Stimulated activated CD4-positive, alpha-beta T cell treated with anti-CD3 and anti-CD28 coated beads, Interleukin-4, amount 100 ng/mL, for 24 hours (primary cell): ENCODE measurements around the gene MPIG6B.
A peak's percentile ranks its signal among the peaks of the same experiment; 100 is the strongest.

Source experiments
- DNase-seq: peaks from one replicate; pipeline ENCODE4 v3.0.0-alpha.2; 2020

MPIG6B gene

DNA sequence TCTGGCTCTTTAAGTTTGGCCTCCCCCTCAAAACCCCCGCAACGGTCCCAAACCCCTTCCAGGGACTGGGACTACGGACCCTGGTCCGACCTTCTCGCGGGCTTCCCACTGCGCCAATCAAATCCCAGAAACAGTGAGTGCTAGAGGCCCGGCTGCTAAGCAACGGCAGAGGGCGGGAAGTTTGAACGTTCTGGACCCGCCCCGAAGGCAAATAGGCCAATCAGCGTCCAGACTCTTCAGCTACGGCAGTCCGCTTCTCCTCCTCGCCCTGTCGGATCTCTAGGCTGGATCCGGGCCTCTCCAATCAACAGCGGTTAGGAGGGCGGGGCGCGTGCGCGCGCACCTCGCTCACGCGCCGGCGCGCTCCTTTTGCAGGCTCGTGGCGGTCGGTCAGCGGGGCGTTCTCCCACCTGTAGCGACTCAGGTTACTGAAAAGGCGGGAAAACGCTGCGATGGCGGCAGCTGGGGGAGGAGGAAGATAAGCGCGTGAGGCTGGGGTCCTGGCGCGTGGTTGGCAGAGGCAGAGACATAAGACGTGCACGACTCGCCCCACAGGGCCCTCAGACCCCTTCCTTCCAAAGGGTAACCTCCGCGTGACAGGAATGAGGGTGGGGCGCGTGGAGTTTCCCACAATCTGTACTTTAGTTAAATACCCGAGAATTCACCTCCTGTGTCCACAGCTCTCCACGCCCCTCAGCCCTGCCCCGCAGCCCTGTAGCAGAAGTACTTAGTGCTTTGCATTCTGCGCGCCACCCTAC is 16.6 kb downstream of the MPIG6B start, which contains the start of gene MSH5:
MSH5 (plus strand) TSS at position 367 of the 758 bp plus-strand sequence. CDS start 462 bp downstream, outside the sequence.
- DNase-seq: peak; percentile 97

DNA sequence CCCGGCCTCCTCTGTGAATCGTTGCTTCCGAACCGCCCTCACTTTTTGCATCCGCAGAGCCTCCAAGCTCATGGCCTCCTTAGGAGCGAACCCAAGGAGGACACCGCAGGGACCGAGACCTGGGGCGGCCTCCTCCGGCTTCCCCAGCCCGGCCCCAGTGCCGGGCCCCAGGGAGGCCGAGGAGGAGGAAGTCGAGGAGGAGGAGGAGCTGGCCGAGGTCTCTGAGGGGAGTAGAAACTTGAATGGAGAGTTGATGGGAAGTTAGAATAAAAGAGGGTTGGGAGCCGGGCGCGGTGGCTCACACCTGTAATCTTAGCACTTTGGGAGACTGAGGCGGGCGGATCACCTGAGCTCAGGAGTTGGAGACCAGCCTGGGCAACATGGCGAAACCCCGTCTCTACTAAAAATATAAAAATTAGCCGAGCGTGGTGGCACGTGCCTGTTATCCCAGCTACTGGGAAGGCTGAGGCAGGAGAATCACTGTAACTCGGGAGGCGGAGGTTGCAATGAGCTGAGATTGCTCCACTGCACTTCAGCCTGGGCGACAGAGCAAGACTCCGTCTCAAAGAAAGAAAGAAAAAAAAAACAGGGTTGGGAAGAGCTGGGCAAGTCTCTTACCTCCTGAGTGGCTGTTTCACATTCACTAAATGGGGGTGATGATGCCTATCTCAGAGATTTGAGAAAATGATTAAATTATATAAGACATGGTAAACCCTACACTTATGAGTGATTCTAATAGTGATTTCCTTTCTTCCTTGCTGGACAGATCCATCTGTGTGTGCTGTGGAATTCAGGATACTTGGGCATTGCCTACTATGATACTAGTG is 17.4 kb downstream of the MPIG6B start:
- no peak for DNase-seq

DNA sequence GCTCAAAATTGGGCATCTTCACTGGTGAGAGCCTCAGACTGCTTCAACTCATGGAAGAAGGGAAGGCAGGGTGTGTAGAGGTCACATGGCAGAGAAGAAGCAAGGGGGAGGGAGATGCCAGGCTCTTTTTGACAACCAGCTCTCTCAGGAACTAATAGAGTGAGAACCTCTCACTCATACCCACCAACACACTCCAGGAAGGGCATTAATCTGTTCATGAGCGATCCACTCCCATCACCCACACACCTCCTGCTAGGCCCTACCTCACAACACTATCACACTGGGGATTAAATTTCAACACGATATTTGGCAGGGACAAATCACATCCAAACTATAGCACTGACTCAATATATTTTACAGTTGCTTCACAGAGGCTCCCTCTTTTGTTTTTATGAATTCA is 18.6 kb downstream of the MPIG6B start:
- no peak for DNase-seq

DNA sequence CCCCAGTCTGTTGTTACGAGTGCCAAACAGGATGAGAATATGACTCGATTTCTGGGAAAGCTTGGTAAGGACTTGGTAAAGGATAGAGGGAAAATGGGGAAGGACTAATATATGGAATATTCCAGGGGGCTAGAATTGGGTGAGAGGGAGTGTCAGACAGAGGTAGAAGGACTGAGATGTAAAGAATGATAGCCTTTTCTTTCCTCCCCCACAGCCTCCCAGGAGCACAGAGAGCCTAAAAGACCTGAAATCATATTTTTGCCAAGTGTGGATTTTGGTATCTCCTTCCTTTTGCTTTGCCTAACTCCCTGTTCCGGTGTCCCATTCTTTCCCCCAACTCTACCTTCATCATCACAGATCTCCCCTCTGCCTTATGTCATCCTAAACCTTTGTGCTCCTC is 19.7 kb downstream of the MPIG6B start:
- DNase-seq: no peak

DNA sequence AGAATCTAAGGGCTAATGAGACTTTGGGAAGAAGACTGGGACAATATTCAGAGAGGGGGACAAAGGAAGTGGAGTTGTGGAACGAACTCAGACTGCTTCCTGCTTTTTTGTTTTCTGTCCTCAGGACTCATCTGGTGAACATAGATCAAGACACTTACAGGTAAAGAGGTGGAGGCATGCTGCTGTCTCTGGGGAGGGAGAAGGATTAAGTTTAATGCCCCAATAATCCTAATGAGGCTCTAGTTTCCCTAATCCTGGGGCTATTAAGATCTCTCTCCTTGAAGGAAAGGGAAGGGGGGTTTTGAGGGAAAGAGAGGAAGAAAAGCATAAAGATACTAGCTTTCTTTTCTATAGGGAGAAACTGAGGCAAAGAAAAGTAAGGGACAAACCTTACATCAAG is 21.2 kb downstream of the MPIG6B start:
- no peak for DNase-seq

DNA sequence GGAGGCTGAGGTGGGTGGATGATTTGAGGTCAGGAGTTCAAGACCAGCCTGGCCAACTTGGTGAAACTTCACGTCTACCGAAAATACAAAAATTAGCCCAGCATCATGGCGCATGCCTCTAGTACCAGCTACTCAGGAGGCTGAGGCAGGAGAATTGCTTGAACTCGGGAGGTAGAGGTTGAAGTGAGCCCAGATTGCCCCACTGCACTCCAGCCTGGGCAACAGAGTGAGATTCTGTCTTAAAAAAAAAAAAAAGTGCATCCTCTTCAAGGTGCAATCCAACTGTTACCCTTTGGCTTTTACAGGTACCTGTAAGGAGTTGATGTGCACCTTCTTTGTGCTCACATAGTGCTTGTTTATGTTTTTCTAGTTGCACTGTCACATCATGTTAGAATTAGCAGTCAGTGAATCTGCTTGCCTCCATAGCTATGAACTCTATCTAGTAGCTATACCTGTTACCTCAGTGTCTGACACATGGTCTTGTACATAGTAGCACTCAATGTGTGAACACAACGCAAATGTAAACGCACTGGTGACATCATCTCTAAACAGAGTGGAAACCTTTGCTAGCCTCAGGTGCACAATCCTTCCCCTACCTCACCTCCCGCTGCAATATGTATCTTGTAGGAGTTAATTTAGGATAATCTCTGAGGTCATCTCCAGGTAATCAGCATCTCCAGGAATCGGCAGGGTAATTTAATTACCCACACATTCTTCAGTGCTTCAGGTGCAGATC is 26.3 kb downstream of the MPIG6B start:
- DNase-seq: no peak

DNA sequence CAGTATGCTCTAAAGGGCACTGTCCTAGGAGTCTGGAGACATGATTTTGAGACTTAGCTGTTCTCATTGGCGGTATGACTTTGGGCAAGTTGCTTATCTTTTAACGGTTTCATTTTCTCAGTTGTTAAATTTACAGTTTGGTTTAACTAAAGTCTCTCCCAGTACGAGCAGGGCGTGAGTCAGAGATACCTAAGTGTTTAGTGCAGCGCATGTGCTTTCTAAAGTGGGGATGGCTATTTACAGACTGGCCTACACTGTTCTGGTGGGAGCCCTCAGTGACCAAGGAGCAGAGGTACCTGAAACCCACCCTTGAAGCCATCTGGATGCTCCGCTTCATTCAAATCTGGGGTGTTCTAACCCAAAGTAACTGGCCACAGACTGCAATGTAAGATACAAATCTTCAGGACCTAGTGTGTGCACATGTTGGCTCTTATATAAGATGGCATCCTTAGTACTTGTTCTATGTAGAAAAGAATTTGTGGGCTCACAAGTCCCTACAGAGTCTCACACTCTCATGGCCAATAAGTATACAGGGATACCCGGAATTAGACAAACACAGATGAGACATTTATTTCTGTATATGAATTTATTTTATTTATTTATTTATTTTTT is 27.3 kb downstream of the MPIG6B start:
- no peak for DNase-seq

DNA sequence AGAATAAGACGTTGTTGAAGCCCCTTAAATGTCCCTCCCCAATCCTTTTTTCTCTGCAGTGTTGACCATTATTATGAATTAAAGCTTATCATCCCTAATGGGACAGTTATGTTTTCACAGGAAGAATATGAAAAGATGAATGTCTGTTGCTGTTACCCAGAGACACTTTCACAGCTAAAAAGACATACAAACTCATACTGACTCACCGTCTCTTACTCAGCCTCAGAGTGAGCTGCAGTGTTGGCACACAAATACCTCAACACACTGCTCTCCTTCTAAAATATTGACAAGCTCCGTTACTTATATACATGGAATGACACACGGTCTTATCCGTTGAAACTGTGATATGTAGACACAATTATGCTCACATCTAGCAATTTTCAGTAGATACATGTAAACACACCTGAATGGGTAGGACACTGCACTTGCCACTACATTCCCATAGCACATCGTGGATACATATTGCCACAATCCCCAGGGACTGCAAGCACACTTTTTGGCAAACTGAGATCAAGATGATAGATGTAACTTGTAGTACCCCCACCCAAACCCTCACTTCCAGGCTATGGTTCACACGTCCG is 29.7 kb downstream of the MPIG6B start:
- no peak for DNase-seq

DNA sequence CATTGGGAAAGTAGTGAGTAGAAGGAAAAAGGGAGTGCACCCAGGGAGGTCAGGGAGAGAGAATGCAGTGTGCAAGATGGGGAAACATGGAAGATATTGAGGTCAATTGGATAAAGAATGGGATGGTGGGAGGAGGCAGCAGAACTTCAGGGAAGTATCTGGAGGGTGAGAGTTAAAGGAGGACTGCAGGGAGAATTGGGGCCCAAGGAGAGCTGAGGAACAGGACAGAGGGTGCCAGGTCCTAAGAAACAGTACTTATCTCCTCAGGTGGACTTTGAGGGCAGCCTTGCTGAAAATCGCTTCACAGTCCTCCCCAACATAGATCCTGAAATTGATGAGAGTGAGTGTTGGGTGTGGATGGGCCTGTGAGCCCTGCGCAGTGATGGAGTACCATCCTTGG is 35.1 kb downstream of the MPIG6B start:
- no peak for DNase-seq

DNA sequence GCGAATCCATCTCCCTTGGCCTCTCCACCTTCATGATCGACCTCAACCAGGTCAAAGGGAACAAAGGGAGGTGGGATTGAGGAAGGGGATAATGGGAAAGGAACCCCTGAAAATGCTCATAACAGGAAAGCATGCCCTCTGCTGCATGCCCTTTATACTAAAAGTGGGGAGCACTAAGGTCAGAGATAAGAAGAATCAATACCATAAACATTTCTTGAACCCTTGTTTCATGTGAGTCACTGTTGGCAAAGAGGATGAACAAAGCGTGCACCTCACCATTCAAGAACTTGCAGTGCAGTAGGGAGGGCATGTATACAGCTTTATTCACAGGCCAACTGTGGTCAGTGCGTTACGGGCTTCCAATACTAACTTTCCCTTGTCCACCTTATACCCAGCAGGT is 37.6 kb downstream of the MPIG6B start:
- no peak for DNase-seq

DNA sequence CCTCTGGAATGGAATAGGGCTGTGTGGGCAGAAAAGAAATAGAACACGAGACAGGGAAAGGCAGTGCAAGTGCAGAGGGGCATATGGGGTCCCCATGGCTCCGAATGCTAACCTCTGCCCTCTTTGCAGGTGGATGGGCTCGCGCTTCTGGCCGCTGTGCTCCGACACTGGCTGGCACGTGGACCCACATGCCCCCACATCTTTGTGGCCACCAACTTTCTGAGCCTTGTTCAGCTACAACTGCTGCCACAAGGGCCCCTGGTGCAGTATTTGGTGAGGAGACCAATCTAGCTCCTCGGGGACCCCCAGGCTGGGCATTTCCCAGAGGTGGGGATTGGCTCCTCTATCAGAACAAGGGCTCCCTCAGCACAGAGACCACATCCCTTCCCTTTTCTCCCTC is 38.2 kb downstream of the MPIG6B start:
- no peak for DNase-seq

DNA sequence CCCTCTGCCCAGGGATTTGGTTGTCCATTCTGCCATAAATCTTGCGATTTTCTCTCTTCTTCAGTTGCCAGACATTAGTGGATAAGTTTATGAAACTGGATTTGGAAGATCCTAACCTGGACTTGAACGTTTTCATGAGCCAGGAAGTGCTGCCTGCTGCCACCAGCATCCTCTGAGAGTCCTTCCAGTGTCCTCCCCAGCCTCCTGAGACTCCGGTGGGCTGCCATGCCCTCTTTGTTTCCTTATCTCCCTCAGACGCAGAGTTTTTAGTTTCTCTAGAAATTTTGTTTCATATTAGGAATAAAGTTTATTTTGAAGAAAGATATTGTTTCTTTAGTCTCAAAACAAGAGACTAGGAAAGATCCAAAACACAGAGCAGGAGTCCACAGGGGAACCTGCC is 39.2 kb downstream of the MPIG6B start, which contains the start of gene SAPCD1:
SAPCD1 (plus strand) TSS at position 301 of the 400 bp plus-strand sequence. CDS start 399 bp downstream, outside the sequence.
- DNase-seq: no peak

DNA sequence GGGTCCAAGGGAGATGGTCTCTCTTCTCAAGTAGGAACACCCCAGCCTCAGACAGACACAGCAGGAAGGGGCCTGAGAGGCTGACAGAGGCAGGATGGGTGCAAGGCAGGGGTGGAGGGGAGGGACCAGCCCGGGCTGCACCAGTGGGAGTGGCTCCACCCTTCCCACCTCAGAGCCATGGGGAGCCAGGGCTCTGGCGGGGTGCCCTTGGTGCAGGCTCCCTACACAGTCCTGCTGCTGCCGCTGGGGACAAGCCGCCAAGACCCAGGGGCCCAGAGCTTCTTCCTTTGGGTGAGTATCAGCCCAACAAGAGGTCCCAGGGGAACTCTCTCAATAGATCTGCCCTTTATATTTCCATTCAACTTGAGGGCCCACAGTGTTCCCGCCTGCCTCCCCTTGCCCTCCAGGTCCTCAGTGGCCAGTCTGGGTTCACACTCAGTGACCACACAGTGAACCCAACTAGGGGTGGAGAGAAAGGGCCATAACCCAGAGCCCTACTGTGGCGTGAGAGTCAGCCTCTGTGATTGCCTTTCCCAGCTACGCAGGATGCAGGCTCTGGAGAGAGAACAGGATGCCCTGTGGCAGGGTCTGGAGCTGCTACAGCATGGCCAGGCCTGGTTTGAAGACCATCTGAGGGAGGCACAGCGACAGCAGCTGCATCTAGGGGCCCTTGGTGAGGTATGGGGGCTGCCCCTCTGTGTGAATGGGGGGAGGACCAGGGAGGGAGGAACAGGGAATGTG is 39.9 kb downstream of the MPIG6B start:
- no peak for DNase-seq

DNA sequence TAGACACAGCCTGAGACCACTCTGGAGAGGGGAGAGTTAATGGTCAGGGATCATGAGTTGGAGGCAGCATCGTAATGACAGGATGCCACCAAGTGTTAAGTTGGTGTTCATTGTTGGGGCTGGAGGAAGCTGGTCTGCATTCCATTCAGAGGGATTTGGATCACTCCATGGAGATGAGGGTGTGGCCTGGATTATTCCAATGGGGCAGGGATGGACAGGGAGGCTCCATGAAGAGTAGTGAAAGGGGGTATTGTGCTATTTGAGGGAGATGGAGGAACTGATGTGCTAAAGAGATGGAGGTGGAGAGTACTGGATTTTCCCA is 40.4 kb downstream of the MPIG6B start:
- no peak for DNase-seq

DNA sequence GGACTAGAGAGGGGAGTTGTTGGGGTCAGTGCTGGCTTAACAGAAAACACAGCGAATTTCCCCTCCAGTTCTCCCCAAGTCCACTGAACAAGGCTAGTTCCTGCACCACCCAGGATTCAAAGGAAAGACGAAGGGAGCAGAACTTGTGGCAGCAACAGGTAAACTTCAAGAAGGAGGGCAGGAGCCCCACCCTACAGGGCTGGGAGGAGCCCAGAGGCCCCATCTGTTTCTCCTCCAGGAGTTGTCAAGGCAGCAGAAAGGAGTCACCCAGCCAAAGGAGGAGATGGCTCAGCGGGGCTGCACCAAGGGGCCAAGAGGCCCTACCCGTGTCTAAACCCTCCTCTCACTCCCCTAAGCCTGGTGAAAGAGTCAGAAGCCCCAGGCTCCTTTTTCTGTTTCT is 41.0 kb downstream of the MPIG6B start:
- no peak for DNase-seq

DNA sequence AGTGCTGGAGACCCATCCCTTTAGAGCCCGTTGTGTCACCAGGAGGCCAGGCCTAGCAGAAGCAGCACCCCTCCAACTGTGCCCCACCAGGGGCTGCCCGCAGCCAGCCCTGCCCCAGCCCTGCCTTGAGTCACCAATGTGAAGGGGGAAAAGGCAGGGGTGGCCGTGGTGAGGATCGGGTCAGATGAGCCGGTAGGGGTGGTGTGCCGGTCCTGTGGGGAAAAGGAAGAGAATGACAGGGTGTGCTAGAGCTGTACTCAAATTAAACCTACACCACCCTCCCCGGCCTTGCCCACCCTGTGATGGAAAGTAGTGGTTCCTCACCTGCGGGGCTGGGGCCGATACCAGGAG is 42.4 kb downstream of the MPIG6B start:
- no peak for DNase-seq

DNA sequence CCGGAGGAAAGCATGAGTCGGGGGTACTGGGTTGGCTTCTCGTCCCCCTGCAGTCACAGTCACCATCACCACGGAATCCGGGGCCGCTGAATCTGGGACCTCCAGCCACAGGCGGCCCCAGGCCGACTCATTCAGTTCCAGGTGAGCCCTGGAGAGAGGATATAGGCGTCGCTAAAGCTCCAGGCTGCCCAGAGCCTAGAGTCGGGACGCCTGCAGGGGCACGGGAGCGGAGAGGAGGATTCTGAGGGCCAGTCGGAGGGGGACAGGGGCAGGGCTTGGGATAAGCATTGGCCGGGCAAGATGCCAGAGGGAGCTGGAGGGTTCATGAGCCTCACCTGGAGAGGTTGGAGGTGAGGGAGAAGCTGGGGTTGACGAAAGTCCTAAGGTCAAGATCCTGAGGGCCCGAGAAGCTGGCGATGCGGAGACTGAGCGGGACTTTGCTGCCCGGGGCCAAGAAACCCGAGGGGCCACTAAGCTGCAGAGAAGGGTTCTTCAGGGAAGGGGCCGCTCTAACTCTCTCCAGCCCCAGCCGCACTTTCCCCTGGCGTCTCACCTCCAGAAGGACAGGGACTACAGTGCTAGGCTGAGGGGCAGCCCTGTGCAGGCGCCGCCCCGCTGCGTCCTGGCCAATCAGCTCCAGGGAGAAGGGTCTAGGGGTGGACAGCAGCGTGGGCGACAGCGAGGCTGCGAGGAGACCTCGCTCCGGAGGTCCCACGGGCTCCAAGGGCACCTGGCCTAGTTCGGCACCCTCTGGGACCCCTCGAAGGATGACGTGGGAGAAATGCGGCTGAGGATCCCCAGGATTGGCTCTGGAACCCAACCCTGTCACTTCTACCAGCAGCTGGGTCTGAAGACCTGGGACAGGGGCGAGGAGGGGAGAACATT is 43.0 kb downstream of the MPIG6B start:
- no peak for DNase-seq

DNA sequence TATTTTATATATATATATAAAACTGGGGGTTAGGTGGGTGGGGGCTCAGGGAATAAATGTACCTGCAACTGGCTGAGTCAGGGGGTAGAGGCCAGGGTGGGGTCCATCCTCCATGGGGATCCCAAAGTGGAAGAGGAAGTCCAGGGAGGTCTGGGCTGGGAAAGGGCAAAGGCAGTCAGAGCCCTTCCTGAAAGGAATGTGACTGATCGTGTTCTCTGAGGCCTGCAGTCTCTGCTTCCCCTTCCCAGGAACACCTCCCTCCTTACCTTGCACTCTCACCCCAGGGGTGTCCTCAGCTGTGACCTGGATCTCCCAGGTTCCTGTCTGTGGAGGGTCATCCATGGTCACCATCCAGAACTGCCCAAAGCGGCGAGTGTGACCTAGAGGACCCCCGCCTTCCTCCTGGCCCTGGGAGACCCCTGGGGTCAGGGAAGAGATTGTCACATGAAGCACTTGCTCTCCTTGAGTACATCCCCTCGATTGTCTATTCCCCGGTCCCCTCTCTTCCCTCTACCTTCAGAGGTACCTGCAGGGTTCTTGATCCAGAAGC is 44.0 kb downstream of the MPIG6B start:
- no peak for DNase-seq

DNA sequence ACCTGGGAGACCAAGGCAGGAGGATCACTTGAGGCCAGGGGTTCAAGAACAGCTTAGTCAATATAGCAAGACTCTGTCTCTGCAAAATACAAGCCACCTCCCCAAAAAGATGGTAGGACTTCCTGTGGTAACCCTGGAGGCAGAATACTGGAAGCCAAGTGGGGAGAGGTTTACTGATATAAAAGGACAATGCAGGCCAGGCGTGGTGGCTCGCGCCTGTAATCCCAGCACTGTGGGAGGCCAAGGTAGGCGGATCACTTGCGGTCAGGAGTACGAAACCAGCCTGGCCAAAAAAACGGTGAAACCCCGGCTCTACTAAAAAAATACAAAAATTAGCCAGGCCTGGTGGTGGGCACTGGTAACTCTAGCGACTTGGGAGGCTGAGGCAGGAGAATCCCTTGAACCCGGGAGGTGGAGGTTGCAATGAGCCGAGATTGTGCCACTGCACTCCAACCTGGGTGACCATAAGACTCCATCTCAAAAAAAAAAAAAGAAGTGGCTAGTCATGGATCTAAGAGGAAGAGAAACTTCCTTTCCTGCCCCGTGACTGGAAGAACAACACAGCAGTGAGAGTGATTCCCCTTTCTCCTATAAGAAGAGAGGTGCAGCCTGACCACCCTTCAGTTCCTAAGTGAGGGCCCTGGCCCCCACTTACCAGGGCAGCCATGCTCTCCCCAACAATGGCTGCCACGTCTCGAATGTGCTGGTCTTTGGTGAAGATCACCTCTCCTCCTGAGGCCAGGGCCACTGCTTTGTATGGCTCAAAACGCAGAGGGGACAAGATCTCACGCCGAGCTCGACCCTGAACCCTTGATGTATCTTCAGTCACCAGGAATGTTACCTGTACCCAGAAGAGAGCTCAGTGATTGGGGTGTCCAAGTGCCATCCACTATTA is 45.4 kb downstream of the MPIG6B start:
- no peak for DNase-seq
